Measurements from ENCODE around the gene SCGB1C2. TPM values are rescaled to one million over a fixed set of nuclear protein-coding genes. Genes with fewer than 3 reads are reported as not detected.
A peak's percentile ranks its signal among the peaks of the same experiment; 100 is the strongest.

SCGB1C2 gene
- total and polyA plus RNA-seq, 2 donors from 2014 or later: not detected

- no peak for TF ChIP-seq CTCF (IDR thresholded peaks at IDR 0.05; ENCODE audit: borderline replicate concordance, extremely low read depth, insufficient read depth)
- Histone ChIP-seq H3K4me1 (ENCODE audit: control insufficient read depth in 2 of 3, insufficient read depth in 2 of 3, low read depth in 1 of 3, low read length in 3 of 3) (peaks cover 0 to 3% (median 2%) of the 10 kb centered on the region in 3 donors), H3K4me3 (ENCODE audit: low read length in 3 of 3) (peak overlapping the region; percentile 24 to 39 (median 36)), H3K27ac (ENCODE audit: low read depth in 2 of 2, low read length in 2 of 2) (peak overlapping the region in 1 of 2 donors; percentile 65), H3K27me3 (ENCODE audit: control insufficient read depth, insufficient read depth, low read length) (no peaks in the 10 kb centered on the region), H3K36me3 (ENCODE audit: control insufficient read depth in 2 of 3, insufficient read depth in 3 of 3, low read length in 3 of 3) (no peaks in the 10 kb centered on the region), H3K9ac (ENCODE audit: low read length in 3 of 3) (peak overlapping the region in 1 of 3 donors; percentile 29), H3K9me3 (ENCODE audit: control insufficient read depth in 2 of 3, insufficient read depth in 1 of 3, low read length in 3 of 3) (no peaks in the 10 kb centered on the region)
- intact Hi-C loops (cut with DNase I): no loop called here
- DNase-seq (peak in 3 of 5 donors; percentile 36 to 68 (median 65)), FAIRE-seq (no peak)
Observed at GRCh38 chr17:179781-180380, 42.5 kb downstream of the SCGB1C2 start.

- DNase-seq: peak in 4 of 5 donors; percentile 34 to 78 (median 60)
Observed at GRCh38 chr17:180381-181244, 43.2 kb downstream of the SCGB1C2 start.

GRCh38 chr17:181245-182049, 44.1 kb downstream of the SCGB1C2 start, which contains the start of gene DOC2B:
Gene DOC2B (minus strand): TSS chr17:181650. CDS start chr17:181479, 171 bp downstream.
- peak within 1 kb of the TSS; percentile 32 to 47 (median 39) for H3K4me3 ChIP-seq (ENCODE audit: low read length in 3 of 3)
- H3K4me1 ChIP-seq (ENCODE audit: control insufficient read depth in 2 of 3, insufficient read depth in 2 of 3, low read depth in 1 of 3, low read length in 3 of 3): peaks cover 0 to 3% (median 2%) of the 10 kb centered on the region in 3 donors
- intact Hi-C loops (cut with DNase I): no loop called here
- DNase-seq (peak; percentile 67 to 85 (median 81)), FAIRE-seq (no peak)
- H3K9ac ChIP-seq (ENCODE audit: low read length in 3 of 3): peak within 1 kb of the TSS in 1 of 3 donors; percentile 51
- no peaks in the 10 kb centered on the region for H3K9me3 ChIP-seq (ENCODE audit: control insufficient read depth in 2 of 3, insufficient read depth in 1 of 3, low read length in 3 of 3)
- H3K27ac ChIP-seq (ENCODE audit: low read depth in 2 of 2, low read length in 2 of 2): peak within 1 kb of the TSS in 1 of 2 donors; percentile 22
- TF ChIP-seq CTCF (IDR thresholded peaks at IDR 0.05; ENCODE audit: borderline replicate concordance, extremely low read depth, insufficient read depth): peak; percentile 25
- no peaks in the 10 kb centered on the region for H3K36me3 ChIP-seq (ENCODE audit: control insufficient read depth in 2 of 3, insufficient read depth in 3 of 3, low read length in 3 of 3)
- H3K27me3 ChIP-seq (ENCODE audit: control insufficient read depth, insufficient read depth, low read length): no peaks in the 10 kb centered on the region

More at GRCh38 chr17:180381-181244, 43.2 kb downstream of the SCGB1C2 start:
- intact Hi-C loops (cut with DNase I): no loop called here
- FAIRE-seq: no peak
- no peak for TF ChIP-seq CTCF (IDR thresholded peaks at IDR 0.05; ENCODE audit: borderline replicate concordance, extremely low read depth, insufficient read depth)
- Histone ChIP-seq H3K36me3 (ENCODE audit: control insufficient read depth in 2 of 3, insufficient read depth in 3 of 3, low read length in 3 of 3) (no peaks in the 10 kb centered on the region), H3K9me3 (ENCODE audit: control insufficient read depth in 2 of 3, insufficient read depth in 1 of 3, low read length in 3 of 3) (no peaks in the 10 kb centered on the region), H3K27ac (ENCODE audit: low read depth in 2 of 2, low read length in 2 of 2) (peak overlapping the region in 1 of 2 donors; percentile 22), H3K27me3 (ENCODE audit: control insufficient read depth, insufficient read depth, low read length) (no peaks in the 10 kb centered on the region), H3K9ac (ENCODE audit: low read length in 3 of 3) (peak overlapping the region in 1 of 3 donors; percentile 51), H3K4me1 (ENCODE audit: control insufficient read depth in 2 of 3, insufficient read depth in 2 of 3, low read depth in 1 of 3, low read length in 3 of 3) (peaks cover 0 to 3% (median 2%) of the 10 kb centered on the region in 3 donors), H3K4me3 (ENCODE audit: low read length in 3 of 3) (peak overlapping the region in 1 of 3 donors; percentile 47)
